Cerebellar cortex (tissue), 1 donor: Measurements from ENCODE around the gene TRPM2.
A peak's percentile ranks its signal among the peaks of the same experiment; 100 is the strongest.

Experiments used
- DNase-seq: peaks from one replicate; pipeline ENCODE4 v3.0.0-alpha.2; 2015; ENCODE audit warnings: low spot score

Gene TRPM2

GRCh38 chr21:44444286-44444931 lies 91.0 kb downstream of the TRPM2 start:
- DNase-seq, result no peak

DNA sequence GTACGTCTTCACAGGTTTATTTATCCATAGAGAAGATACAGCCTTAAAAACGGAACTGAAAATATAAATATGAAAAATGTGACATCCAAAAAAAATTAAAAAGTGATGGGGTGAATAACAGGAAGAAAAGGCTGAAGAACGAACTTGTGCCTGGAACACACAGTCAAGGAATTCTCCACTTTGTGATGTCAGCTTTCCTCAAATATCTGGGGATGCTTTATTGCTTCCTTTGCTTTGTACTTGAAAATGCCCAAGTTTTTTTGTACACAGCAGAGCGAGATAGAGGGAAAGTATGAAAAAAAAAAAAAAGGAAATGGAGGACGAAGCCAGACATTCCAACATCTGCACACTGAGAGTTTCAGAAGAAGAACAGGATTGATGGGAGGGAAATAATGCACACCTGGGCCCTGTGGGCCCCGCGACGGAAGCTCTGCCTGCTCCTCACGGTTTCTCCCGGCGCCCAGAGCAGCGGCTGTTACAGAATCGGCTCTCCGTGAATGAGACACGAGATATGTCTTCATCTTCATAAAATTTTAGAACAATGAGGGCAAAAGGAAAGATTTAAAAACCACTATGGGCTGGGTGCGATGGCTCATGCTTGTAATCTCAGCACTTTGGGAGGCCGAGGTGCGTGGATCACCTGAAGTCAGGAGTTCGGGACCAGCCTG lies 91.9 kb downstream of the TRPM2 start:
- DNase-seq, result no peak

- no peak for DNase-seq
Observed at GRCh38 chr21:44448651-44449131, 95.3 kb downstream of the TRPM2 start.

DNA sequence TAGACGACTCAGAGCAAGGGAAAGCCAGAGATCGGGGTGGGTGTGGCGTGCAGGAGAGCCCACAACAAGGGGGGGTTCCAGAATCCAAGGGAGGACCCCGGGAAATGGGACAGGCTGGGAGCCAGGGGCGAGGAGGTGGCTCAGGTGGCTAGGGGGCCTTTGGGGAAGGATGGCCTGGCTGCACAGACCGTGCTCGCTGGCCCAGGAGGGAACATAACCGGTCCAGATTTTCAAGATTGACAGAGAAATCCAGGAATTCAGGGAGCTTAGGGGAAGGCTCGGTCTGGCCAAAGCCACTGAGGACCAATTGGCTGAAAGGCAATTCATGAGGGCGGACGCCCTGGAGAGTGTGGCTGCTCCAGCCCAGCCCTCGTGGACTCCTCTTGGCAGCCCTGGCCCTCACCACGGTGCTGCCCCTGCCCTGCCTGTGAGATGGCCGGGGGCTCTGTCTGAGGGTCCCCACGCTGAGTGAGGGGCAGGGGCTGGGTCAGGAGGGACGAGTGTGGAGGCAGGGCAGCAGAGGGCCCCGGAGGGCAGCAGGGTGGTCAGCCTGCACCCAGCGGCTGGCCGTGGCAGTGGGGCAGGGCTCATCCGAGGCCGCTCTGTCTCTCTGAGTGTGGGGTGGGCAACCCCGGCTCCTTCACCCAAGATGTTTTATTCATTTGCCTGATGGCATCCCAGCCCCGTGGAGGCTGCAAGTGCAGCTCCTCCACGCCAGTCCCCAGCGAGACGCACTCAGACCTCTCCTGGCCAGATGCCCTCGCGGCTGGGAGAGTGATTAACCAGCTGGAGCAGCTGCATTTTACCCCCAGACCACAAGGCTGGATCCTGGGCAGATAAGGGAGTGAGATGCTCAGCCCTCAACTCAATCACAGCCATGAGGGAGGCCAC lies 96.3 kb downstream of the TRPM2 start:
- DNase-seq, result no peak

DNA sequence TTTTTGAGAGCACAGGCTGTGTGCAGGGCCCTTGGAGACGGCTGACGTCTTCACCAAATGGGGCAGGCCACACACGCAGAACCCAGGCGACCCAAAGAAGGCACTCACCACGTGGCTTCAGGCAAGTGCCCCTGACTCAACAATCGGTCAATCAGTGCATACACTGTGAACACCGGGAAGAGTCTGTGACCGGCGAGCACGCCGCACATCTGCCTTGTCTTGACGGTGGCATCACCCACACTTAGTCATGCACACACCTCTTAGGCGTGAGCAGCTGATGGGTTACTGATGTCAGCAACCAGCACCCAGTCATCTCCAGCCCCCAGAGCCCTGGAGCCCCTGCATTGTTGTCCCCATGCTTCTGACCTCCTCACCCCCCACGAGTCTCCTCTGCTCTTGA lies 97.0 kb downstream of the TRPM2 start:
- no peak for DNase-seq

GRCh38 chr21:44450999-44451398 lies 97.6 kb downstream of the TRPM2 start:
- DNase-seq, result no peak

- no peak for DNase-seq
Observed at GRCh38 chr21:44453120-44453519, 99.7 kb downstream of the TRPM2 start.

- DNase-seq, result no peak
Observed at GRCh38 chr21:44454058-44454457, 100.6 kb downstream of the TRPM2 start.

- peak; percentile 69 for DNase-seq
Observed at GRCh38 chr21:44454747-44455523, 101.5 kb downstream of the TRPM2 start, which contains the start of gene LRRC3. LRRC3 (plus strand) TSS chr21:44455510; CDS start chr21:44456645, 1,135 bp downstream.

DNA sequence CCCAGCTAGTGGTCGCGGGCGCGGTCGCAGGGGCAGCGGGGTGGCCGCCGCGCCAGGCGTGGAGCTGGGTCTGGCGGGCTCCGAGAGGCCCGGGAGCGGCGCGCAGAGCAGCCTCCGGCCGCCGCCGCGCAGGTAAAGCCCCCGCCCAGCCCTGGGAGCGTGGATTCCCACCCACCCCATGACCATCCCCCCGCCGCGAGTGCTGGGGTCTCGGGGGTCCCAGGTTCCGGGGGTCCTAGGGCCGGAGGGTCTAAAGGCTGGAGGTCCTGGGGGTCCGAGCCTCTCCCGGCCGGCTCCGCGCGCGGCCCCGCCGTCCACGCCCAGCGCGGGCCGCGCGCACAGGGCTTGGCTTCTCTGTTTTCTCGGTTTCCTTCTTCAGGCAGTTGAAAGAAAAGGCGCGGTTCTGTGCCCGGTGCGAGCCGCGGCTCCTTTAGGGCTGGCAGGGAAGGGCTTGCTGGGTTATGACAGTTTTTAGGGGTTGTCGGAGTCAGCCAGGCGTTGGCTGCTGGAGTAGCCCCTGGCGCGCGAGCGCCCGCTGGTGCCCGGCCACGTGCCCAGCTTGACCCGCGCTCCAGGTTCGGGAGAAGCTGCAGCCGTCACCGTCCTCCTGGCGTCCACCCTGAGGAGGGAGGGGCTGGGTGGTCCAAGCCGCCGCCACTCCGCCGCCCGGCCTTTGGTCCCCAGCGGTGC lies 102.2 kb downstream of the TRPM2 start:
- no peak for DNase-seq

DNA sequence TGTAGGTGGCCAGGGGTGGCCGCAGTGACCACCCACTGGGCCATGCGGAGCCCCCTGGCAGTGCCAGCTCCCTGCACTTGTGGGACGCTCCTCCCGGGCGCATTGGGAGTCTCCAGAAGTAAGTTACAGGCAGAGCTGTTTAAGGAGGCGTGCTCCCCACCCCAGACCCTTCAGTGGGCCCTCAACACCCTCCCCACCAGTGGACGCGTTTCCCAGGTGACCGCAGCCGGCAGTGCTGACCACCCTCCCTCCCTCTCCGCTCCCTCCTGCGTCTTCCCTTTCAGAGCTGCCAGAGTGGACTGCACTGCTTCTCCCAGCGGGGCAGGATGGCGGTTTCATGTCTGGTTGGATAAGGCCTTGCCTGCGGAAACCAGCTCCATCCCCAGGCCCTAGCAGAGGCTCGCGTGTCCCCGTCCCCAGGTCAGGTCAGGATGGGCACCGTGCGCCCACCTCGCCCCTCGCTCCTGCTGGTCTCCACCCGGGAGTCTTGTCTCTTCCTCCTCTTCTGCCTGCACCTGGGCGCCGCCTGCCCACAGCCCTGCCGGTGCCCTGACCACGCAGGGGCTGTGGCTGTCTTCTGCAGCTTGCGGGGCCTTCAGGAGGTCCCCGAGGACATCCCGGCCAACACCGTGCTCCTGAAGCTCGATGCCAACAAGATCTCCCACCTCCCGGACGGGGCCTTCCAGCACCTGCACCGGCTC lies 102.9 kb downstream of the TRPM2 start:
- no peak for DNase-seq

GRCh38 chr21:44456915-44457736 lies 103.7 kb downstream of the TRPM2 start:
- DNase-seq, result no peak

DNA sequence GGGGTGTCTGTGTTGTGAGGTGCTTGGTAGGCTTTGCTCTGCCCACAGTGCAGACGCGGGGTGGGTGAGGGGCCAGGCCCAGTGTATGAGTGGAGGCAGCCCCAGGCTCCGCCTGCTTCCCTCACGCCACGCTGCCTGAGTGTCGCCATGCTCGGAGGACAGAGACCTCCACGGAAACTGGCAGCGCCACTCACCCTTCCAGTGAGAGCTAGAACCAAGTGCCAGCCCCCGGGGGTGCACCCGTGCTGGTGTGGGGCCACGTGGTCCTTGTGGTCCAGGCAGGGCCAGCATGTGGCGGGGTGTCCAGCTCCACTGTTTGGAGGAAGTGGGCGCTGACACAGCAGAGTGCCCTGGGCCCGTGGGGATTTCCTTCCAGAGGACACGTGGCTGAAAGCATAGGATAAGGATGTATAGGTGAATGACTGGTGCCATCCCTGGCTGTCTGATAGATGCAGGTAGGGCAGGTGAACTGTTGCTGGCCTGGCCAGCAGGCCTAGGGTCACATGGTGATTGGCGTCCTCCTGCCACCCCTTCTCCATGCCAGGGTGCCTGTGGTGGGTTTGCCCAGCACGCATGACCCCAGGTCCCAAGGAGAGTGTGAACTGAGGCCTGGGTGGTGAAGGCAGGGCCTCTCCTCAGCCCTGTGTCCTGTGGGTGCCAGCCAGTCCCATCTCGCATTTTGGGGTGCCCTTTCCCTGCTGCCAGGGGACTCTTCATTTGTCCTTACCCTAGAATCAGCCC lies 105.7 kb downstream of the TRPM2 start:
- no peak for DNase-seq

DNA sequence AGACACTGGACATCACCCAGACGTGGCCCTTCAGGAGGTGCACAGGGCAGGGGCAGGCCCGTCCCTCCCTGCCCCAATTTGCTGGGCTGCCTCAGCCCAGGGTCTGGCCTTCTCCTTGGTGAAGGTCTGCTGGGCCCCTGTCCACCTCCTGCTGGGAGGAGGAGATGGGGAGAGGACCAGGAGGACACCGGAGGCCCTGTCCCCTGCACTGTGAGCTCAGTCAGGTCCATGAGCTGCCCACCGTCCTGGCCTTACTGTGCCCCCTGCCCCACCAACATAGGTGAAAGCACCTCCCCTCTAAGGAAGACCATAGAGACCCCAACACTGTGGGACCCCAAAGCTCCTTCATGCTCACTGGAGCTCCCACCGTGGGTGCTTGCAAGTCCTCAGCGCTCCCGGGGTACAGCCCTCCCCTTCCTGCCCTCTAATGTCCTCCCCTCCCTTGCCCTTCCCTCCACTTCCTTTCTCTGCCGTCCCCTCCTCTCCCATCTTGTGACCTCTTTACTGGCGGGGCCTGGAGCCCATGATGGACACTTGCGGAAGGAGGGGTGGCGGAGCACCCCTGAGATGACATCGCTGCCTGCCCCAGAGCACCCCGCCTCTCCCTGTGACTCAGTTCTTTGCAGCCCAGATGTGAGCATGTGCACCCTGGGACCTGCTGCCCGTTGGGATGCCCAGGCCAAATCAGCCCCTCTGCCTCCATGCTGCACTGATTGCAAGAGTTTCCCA lies 106.5 kb downstream of the TRPM2 start:
- DNase-seq, result no peak

GRCh38 chr21:44460441-44460755 lies 107.0 kb downstream of the TRPM2 start:
- DNase-seq, result no peak

- no peak for DNase-seq
Observed at GRCh38 chr21:44461005-44461404, 107.6 kb downstream of the TRPM2 start.

- DNase-seq, result no peak
Observed at GRCh38 chr21:44461464-44462001, 108.1 kb downstream of the TRPM2 start.
